HG02981 (cell line): Measurements from ENCODE around the gene NXPH2.
"Not testable (repeated sequence)": the region's sequence is repeated elsewhere in the genome, so short reads cannot be mapped to it uniquely, and the experiment has no call there.

Experiments used
- ATAC-seq: cut with Tn5 transposase; IDR thresholded peaks from one replicate; pipeline ENCODE4 v1.9.1; 2021; ENCODE audit warnings: mild to moderate bottlenecking, moderate library complexity; ENCODE audit not compliant: unreplicated experiment

The NXPH2 gene

DNA sequence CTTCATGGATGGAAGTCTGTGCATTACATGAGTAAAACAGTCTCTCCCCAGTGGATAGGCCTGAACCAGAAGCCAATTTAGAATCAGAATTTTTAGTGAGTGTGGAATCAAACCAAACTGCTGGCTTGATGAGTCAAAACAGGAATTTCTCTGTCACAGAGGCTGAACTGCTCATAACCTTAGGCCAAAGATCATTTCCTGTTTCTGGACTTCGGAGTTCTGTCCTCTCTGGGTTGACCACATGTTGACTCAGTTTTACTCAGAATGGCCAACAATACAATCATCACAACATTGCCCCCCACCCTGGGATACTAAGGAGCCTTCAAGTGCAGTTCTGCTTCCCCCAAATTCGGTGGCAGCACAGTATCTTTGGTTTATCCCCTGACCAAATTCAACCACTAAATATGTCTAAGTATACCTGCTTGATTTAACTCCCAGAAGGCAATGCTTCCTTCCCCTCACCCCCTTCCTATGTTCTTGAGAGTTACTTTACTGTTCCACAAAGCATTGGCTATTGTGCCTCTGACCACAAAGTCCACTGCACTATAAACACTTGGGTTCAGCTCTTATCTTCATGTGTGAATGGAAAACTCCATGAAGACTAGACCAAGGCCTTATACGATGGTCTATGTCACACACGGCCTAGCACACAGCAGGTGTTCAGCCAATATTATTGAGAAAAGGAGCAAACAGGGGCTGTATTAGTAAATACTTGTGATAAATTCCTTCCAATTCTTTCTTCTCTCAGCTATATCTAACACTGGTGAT lies 67.8 kb downstream of the NXPH2 start:
- ATAC-seq, result peak; percentile 92

DNA sequence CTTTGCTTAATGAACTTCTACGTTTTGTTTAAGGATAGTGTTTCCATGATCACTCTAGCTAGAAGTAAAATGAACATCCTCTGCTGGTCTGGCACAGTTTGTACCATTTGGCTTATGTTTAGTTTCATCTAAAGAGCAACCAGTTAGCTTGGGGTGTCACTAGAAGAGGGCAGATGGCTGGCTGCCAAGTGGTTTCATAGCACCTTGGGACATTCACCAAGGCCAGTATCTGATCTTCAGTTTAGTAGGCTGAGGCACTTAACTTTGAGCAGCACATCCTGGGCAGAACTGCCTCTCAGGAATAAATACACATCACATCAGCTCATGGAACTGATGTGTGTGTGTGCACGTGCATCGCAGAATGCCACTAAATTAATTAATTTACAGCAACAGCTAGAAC lies 68.4 kb downstream of the NXPH2 start:
- ATAC-seq, result peak; percentile 46

DNA sequence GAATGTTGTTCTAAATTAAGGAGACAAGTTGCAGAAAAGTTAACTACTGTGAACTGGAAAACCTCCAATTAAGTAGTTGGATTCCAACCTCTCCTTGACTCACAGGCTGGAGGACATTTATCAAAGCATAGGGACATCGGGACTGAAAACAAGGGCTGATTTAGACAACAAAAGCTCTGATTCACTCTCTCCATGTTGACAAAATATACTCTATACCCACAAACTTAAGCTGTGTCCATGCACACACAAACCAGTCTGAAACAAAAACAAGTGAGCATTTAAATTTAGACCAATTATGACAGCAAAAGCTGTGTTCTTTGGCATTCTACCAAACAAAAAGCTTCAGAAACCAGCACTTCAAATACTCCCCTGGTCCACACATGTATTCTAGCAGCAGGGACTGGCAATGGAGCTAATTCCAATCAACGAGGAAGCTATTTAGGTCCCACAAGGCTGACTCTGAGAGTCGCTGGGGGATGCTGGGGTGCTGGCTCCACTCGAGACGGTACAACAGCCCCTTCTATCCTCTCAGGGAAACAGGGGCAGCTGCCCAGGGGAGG lies 71.4 kb downstream of the NXPH2 start:
- ATAC-seq, result no peak

DNA sequence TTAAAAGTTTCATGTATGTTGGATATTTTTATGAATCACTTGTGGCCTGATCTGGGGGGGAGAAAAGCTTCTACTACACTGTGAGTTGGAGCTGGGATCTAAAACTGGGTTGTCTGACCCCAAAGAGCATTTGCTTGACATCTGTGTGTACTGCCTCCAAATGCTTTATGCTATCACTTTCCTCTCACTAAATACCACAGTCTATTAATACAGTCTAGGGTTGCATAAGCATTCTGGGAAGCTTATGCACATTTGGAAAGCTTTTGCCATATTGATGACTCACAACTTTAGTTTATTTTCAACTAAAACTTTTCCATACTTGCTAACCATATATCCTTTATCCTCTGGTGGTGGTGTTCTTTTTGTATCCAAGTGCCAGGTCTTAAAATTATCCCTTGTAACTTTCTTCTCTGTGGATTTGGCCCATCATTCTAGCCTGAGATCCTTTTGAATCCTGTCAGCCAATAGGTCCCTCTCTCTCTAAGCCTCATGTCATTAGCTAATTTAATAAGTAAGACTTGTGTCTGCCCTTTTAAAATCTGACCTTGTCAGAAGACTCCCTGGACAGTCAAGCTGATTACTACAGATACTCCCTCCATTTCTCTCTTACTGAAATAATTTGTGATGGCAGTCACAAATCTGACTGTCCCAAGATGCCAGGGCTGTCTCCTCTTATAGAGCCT lies 72.7 kb downstream of the NXPH2 start:
- no peak for ATAC-seq

DNA sequence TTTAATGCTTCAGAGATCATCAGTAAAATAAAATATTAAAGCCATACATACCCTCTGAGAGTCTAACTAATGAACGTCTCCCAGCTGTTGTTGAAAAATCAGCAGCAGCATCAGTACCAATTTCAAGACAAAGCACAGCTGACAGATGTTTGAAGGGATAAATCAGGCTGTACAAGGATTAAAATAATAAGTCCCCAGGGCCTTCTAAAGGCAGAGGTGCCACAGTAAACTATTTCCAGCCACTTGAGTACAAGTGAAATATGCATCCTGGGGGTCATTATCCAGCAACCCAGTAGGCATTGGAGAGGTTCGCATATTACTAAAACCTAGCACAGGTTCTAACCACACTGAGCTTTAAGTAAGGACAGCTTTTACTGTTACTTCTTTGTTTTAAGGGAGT lies 76.9 kb downstream of the NXPH2 start:
- ATAC-seq, result no peak

DNA sequence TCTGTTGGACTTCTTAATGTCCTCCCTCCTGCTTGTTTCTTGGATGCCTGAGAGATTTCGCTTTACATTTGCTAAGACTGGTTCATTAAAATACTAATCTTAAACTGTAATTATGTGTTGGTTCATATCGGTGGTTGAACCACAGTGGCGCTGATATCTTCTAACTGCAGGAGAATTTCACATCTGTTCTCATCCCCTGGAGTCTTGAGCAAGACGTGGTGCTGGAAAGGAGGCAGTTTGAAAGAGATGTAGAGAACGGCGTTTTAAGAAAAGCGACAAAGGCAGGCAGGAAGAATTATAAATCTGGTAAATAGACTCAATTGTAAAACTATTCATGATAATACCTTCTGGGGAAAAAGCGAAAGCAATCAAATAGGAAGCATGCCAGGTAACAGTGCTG lies 79.5 kb downstream of the NXPH2 start:
- ATAC-seq, result no peak

DNA sequence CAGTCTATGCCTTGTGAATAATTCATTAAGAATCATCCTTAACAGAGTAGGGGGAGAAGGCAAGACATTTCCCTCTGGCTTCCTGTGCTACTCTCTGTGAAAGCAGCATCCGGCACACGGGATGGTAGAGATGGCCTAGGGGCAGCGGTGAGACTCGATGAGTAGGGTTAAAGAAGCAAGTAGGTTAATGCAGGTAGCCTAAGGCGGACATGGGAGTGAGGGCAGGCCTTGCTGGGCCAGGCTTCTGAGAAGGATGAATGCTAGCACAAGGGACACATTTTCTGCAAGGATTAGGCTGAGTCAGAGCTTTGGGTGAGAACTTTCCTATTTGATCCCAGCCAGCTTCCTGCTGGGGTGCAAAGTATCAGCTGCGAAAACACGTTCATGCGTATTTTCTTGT lies 80.8 kb downstream of the NXPH2 start:
- ATAC-seq, result no peak

DNA sequence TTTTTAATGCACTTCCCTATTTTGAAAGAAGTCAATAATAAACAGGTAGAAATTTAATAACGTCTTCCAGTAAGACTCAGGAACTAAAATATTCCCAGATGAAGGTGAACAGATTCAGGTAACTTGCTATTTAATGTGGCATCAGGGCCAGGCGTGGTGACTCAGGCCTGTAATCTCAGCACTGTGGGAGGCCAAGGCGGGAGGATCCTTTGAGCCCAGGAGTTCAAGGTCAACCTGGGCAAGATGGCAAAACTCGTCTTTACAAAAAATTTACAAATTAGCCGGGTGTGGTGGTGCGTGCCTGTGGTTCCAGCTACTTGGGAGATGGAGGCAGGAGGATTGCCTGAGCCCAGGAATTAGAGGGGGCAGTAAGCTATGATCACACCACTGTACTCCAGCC lies 81.8 kb downstream of the NXPH2 start:
- ATAC-seq, result no peak

DNA sequence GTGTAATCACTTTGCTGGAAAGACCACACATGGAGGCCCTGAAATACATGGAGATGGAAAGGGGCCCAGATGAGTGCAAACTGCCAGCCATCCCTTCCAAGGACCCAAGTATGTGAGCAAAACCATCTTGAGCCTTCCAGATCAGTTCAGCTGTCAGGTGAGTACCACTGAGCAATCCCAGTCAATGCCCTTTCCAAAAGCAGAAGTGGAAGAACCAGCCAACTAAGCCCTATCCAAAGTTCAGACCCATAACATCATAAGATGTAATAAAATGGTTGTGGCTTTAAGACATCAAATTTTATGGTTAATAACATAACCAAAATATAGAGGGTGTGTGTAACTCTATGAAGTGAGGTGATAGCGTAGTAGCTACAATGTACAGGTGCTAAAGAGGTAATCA lies 88.5 kb downstream of the NXPH2 start:
- ATAC-seq, result no peak

DNA sequence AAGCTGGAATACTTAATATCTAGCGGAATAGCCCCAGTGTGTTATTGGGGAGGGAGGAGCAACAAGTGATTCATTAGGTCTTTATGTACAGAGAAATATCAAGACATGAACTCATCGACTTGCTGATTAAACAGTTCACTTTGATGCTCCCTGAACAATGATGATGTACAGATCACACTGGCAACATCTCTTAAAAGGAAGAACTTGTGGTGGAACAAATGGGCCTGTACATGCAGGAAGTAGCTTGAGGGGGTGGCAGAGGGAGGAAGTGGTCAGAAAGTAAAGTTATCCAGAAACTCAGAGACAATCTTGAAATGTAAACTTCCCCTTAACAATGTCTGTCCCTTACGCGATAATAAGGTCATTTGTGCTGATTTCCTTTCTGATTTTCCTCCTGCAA lies 90.5 kb downstream of the NXPH2 start:
- ATAC-seq, result peak; percentile 84

DNA sequence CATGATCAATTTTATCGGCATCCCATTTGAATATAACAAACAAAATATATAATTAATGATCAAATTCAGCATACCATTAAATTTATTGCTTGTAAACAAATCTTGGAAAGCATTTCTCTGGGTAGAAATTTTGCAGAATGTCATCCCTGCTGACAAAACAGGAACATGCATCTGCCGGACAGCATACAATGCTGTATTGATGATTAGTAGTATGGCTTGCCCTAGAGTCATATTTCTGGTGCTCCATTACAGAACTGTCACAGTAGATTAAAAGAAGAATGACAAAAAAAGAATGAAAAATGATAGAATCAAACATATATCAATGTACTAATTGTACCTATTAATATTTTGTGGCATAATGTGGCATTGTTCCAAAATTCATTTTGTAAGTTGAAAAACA lies 98.0 kb downstream of the NXPH2 start:
- no peak for ATAC-seq

DNA sequence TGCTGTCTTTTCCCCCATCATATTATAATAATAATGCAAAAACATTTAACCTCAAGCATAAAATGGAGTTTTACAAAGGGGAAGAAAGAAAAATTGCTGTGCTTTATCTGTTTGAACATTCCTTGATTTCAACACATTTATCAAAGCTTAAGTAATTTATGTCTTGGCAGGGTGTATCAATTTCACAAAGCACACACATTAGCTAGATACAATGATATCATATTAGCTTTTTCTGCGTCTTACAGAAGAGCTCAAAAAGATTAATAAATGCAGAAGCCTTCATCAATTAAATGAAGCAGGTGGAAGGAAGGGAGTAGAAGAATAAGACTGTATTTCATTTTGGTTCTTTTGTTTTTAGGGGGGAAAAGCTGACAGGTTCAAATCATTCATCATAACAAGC lies 103.0 kb downstream of the NXPH2 start:
- ATAC-seq, result no peak

DNA sequence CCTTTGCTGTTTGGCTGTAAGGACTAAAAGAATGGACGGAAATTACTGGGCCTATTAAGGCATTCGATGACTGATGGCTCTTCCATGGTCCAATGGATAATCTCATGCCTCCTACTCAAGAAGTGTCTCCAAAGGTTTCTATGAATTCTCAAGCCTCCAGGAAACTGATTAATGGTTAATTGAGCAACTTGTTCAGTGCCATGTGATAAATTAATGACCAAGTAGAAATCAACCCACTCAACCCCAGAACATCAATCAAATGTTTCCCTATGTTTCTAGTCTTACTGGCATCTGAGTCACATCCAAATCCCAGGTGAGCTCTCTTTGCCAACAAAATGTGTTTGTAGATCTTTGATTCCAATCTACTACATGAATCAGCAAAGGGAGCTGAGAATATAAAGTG lies 103.6 kb downstream of the NXPH2 start:
- no peak for ATAC-seq

DNA sequence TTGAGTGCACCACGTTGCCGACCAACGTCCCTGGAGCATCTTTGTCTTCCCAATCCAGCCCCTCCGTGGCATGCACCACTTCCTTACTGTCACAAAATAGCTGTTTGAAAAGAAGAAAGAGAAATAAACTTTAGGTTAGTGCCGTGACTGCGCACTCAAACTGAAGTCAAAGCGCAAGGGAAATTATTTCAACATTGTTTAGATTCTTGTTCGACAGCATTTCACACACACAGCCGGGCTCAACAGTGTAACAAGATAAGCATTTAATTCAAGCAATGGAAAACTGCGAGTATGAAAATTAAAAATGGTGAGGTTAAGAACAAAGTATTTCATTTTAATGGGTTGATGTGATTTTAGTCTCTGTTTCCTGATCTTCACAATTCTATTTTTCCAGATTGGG lies 108.6 kb downstream of the NXPH2 start:
- no peak for ATAC-seq

DNA sequence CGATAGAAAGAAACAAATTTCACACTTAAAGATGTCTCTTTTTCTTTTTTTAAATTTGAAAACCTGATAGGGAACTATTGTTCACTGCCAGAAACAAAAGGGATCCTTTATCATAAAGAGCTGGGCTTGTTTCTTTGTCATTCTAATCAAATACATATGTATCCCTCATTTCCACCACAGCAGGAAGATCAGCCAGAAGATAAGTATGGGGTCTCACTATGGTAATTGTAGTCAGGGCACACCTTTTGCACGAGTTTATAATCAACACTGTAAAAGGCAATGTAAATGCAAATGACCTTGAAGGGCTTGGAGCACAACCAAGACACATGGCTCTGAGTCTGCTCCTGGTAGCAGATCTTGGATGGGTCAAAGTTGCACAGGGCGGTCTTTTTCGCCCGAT lies 109.5 kb downstream of the NXPH2 start:
- ATAC-seq, result no peak

DNA sequence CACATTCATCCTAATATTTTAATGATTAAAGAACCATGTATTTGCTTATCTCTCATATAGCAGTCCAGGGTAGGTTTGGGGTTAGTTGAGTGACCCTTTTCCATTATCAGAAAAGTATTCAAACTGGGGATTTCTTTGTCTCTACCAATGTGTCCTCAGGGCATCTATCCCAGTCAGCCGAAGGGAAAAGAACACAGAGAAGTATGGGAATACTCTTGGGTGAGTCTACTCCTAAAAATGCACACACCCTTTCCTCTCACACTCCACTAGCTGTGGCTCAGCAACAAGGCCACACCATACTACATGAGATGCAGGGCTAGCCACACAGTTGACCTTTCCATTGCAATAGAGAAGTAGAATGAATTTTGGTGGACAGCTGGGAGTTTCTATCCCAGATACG lies 114.3 kb downstream of the NXPH2 start:
- ATAC-seq, result no peak

DNA sequence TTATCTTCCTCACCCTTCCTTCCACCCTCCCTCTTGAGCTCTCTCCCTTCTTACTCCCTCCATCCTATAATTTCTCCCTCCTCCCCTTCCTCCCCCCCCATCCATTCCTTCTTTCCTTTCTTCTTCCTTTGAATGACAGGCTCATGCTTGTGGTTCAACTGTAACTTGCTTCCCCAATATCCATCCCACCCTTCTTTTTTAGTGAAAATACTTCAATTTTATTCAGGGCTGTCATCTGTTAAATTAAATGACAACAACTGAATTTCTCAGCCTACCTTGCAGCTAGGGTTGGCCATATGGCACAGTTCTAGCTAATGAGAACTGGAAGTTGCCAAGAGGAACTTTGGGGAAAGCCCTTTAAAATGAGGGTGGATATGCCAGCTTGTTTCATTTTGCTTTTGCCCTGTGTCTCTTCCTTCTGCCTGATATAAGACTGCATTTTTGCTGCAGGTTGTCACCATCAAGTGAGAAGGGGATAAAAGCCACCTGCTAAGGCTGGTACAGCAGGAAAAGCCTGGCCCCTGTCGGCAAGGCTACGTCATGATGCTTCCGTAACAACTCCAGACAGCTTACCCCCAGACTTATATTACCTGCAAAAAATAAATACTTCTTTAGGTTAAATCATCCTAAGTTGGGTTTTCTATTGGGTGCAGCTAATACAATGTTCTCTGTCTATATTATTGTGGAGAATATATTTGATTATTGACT lies 121.8 kb downstream of the NXPH2 start:
- no peak for ATAC-seq

DNA sequence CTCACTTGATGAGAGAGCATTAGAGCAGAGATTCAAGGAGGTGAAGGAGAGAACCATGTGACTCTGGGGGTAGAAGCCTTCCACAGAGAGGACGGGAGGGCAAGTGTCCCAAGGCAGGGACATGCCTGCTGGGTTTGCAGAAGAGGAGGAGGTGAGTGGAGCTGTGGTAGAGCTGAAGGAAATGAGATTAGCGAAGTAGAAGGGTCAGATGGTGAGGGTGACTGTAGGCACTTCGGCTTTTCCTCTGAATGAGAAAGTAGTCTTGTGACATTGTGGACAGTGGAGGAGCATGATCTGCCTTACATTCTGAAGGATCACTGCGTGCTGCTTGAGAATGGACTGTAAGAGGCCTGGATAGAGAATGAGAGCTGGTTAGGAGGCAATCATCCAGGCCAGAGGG lies 126.0 kb downstream of the NXPH2 start:
- ATAC-seq, result no peak

DNA sequence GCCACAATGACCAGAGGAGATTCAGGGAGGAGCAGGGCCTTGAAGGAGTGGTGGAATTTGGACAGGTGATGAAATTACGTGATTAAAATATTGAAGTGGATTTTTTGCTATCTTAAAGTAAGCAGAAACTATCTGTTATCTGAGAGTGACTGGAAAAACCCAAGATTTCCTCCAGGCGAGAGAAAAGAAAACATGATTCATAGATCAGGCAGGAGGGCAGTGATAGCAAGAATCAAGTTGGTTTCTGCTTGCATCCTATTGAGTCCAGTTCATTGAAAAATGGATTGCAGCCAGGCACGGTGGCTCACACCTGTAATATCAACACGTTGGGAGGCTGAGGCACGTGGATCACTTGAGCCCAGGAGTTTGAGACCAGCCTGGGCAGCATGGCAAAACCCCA lies 127.8 kb downstream of the NXPH2 start:
- ATAC-seq, result no peak

DNA sequence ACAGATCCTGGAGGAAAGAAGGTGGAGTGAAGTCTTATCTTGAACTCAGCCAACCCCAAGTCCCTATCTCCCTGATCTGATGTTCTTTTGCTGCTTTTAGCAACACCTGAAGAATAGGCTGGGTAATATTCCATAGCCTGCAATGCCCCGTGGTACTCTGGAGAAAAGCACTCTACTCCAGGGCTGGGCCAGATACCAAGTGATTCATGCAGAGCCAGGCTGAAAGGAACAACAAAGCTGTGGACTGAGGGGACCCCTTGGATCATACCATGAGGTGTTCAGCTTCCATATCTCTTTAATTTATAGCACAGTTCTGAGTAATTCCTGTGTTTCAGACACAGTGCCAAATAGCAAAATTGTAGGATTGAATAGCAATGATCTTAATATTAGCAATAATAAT lies 130.6 kb downstream of the NXPH2 start:
- ATAC-seq, result no peak

DNA sequence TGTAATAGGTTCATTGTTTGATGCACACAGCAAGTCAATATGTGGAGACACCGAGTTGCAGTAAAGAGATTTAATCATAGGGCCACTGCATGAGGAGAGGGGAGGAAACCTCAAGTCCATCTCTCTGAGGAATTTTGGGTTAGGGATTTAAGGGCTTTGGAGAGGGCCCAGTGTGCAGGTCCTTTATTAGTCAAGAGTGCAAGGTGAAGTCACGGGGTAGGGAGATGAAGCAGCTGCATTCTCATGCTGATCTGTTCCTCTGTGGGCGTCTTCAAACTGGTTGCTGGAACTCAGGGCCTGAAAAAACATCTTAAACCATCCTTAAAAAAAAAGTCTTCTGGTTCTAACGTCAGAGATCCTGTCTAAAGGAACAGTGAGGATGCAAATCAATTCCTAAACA lies 131.6 kb downstream of the NXPH2 start:
- no peak for ATAC-seq

DNA sequence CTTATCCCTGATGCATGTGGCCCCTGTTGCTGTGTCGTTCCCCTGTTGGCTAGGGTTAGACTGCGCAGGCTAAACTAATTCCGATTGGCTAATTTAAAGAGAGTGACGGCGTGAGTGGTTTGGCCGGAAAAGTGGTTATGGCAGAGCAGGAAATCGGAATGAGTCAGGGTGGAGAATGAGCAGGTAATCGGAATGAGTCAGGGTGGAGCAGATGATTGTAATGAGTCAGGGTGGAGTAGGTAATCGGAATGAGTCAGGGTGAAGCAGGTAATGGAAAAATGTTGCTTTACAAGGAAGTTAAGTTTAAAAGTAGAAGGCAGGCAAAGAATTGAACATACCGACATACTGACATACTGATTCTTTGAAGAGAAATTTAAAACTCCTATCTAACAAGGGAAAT lies 135.4 kb downstream of the NXPH2 start:
- not testable (repeated sequence) for ATAC-seq
